ENCODE data around the gene COL6A2.
"Not testable (repeated sequence)": the region's sequence is repeated elsewhere in the genome, so short reads cannot be mapped to it uniquely, and the experiment has no call there.

Gene COL6A2

GRCh38 chr21:46145840-46146691 is 48.2 kb downstream of the COL6A2 start:
- DNase-seq, result no peak

- no peak for DNase-seq
These were observed 48.9 kb downstream of the COL6A2 start for GRCh38 chr21:46146856-46147255.

GRCh38 chr21:46147429-46147828 is 49.5 kb downstream of the COL6A2 start:
- DNase-seq, result not testable (repeated sequence)

- DNase-seq, result no peak
These were observed 50.2 kb downstream of the COL6A2 start for GRCh38 chr21:46148106-46148505.

- no peak for DNase-seq
These were observed 51.4 kb downstream of the COL6A2 start for GRCh38 chr21:46149205-46149901.

- DNase-seq, result no peak
These were observed 52.2 kb downstream of the COL6A2 start for GRCh38 chr21:46150073-46150472.

- DNase-seq, result no peak
These were observed 52.7 kb downstream of the COL6A2 start for GRCh38 chr21:46150491-46151121.

- no peak for DNase-seq
These were observed 53.5 kb downstream of the COL6A2 start for GRCh38 chr21:46151261-46151988.

GRCh38 chr21:46151989-46152926 is 54.3 kb downstream of the COL6A2 start:
- DNase-seq, result no peak

- DNase-seq, result no peak
These were observed 55.0 kb downstream of the COL6A2 start for GRCh38 chr21:46152927-46153246.

- DNase-seq, result peak; percentile 3
These were observed 55.6 kb downstream of the COL6A2 start for GRCh38 chr21:46153247-46154154.

GRCh38 chr21:46154155-46154954 is 56.4 kb downstream of the COL6A2 start:
- no peak for DNase-seq

- no peak for DNase-seq
These were observed 57.1 kb downstream of the COL6A2 start for GRCh38 chr21:46154955-46155513.

- no peak for DNase-seq
These were observed 57.8 kb downstream of the COL6A2 start, which contains the start of gene FTCD for GRCh38 chr21:46155514-46156377. FTCD (minus strand) TSS chr21:46155579; CDS start chr21:46155523, 56 bp downstream.

- no peak for DNase-seq
These were observed 58.4 kb downstream of the COL6A2 start for GRCh38 chr21:46156378-46156645.

- no peak for DNase-seq
These were observed 58.8 kb downstream of the COL6A2 start for GRCh38 chr21:46156678-46157077.

GRCh38 chr21:46157396-46157986 is 59.6 kb downstream of the COL6A2 start:
- DNase-seq, result no peak

- DNase-seq, result no peak
These were observed 60.1 kb downstream of the COL6A2 start for GRCh38 chr21:46157987-46158451.

Data from NCI-H2029 treated with DMSO at 0.1 percent for 48 hours (cell line).